ENCODE measurements around the gene HOXB3. TPM values are rescaled to one million over a fixed set of nuclear protein-coding genes. Genes with fewer than 3 reads are reported as not detected.

HOXB3 gene
- total RNA-seq, 4 donors from 2014 or later, result 37.0 to 89.3 (median 65.4) TPM

DNA sequence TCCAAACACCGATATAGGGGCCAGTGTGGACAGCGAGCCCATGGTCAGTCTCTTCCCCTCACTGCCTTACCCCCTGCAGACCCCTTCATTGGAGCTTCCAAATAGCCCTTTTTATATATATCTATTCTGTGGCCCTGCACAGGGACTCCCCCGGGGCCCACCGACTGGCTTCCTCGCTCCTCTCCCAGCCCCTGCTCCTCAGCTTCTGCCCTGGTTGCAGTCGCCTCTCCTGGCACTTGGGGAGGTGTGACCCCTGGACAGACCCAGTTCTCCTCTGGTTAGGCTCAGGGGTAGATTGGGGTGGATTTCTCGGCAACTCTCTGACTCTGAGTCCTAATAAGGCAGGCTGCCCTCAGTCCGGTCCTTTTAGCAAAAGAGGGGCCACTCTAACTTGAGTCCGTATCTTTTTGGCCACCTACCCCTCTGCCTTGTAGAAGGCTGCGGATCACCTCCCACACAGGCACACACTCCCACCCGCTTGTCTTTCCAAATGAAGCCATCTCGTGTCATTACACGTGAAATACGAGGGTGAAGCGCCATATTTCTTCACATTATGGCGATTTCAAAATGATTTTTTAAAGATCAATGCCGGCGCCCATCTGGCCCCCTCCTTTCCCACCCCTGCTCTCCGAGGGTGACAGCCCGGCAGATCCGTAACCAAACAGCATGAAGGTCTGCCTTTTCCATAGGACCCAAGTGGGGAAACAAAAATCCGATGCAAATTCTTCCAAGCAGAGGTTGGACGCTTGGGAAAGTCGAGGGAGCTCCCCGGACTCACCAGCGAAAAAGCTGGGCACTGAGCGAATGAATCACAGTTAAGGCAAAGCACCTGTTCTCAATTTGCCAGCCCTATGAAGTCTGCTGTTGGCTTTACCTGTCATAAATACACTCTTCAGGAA lies 37.8 kb upstream of the HOXB3 start:
- TF ChIP-seq CTCF (IDR thresholded peaks at IDR 0.05) (no peak), POLR2A (IDR thresholded peaks at IDR 0.05) (no peak)
- no peaks in the 10 kb centered on the region for H3K9me3 ChIP-seq
- DNase-seq, result peak in 1 of 3 donors; percentile 51
- no peaks in the 10 kb centered on the region for H3K36me3 ChIP-seq
- peak overlapping the region in 3 of 4 donors; percentile 58 to 82 (median 63) for H3K27ac ChIP-seq
- H3K4me3 ChIP-seq, result peak overlapping the region in 1 of 4 donors; percentile 8
- peaks cover 0 to 33% of the 10 kb centered on the region in 2 donors for H3K27me3 ChIP-seq
- H3K4me1 ChIP-seq, result peaks cover 9 to 55% (median 11%) of the 10 kb centered on the region in 4 donors

GRCh38 chr17:48627118-48627597 lies 37.1 kb upstream of the HOXB3 start:
- no peak for DNase-seq

DNA sequence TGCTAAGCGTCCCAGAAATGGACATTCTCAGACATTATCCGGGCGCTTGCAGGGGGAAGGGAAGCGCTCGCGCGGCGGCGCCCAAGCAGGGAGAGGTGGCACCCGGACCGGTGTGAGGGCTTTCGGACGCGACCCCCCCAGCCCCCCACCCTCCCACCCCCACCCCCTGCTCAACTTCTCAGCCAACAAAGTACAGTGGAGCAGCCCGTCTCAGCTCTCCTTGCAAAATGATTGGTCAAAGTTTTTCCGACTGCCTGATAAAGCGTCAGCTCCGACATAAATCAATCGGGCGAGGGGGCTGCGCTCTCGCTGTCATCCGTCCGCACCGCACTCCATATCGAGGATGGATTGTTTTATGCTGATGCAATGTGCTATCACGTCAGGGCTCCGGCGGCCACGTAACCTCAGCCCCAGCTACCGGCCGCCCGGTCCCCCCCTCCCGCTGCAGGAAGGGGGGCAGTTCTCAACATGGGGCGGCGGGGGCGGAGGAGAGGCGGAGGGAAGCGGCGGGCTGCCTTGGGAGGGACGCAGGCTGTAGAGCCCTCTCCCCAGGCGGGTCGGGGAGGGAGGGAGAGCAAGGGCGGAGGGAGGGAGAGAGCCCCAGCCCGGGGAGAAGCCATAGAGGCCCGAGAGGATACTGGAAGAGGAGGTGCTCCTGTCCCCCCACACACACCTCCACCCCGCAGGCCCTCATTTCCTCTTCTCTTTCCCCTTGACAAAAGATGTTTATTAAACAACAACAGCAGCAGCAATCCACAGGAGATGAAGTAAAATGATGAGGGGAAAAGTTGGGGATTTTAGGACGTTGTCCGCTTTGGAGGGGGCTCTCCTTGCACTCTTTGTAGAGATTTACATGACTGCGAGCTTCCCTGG lies 36.4 kb upstream of the HOXB3 start, which contains the start of gene HOXB9:
Gene HOXB9 (minus strand): TSS at position 114 of the 873 bp plus-strand sequence. CDS start 89 bp downstream, at position 25.
- peak within 1 kb of the TSS; percentile 30 to 55 (median 52) for H3K4me3 ChIP-seq
- H3K36me3 ChIP-seq, result no peaks in the 10 kb centered on the region
- H3K27me3 ChIP-seq, result peaks cover 0 to 33% of the 10 kb centered on the region in 2 donors
- peak within 1 kb of the TSS; percentile 25 to 82 (median 68) for H3K27ac ChIP-seq
- peak in 2 of 3 donors; percentile 80 to 81 for DNase-seq
- H3K4me1 ChIP-seq, result peaks cover 8 to 46% (median 11%) of the 10 kb centered on the region in 4 donors
- no peaks in the 10 kb centered on the region for H3K9me3 ChIP-seq
- no peak for TF ChIP-seq POLR2A (IDR thresholded peaks at IDR 0.05)
- TF ChIP-seq CTCF (IDR thresholded peaks at IDR 0.05), result no peak

More at GRCh38 chr17:48627118-48627597, 37.1 kb upstream of the HOXB3 start:
- TF ChIP-seq POLR2A (IDR thresholded peaks at IDR 0.05) (no peak), CTCF (IDR thresholded peaks at IDR 0.05) (no peak)
- Histone ChIP-seq H3K27ac (peak overlapping the region in 3 of 4 donors; percentile 63 to 82 (median 73)), H3K4me3 (peak overlapping the region in 3 of 4 donors; percentile 30 to 55 (median 55)), H3K4me1 (peaks cover 9 to 48% (median 11%) of the 10 kb centered on the region in 4 donors), H3K36me3 (no peaks in the 10 kb centered on the region), H3K27me3 (peaks cover 0 to 33% of the 10 kb centered on the region in 2 donors), H3K9me3 (no peaks in the 10 kb centered on the region)

DNA sequence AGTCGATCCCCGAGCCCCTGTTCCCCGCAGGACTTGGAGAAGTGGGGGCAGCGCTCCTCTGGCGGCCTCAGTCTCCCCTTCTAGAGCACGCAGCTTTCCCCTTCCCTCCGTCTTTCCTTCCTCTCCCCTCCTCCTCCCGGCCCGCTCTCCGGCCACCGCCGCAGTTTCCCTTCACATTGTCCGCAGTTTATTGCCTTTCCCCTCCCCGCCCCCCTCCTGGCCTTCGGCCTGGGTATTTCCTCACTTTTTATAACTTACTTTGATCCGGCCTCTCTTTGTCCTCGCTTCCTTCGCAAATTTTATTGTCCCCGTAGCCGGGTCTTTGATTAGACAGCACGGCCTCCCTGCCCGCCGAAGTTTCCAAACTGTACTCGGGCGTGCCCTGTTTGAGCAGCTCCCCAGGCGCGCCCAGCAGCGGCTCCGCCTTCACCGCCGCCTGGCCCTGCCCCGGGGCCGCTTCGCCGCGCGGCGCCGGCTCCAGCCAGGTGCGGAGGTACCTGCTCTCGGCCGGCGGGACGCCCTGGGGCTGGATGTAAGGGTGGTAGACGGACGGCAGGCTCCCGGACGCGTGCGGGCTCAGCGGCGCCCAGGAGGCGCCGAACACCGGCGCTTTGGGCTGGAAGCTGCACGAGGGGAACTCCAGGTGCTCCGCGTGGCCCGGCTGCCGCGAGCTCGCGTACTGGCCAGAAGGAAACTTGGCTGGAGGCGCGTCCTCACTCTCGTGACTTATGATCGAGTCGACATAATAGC lies 35.6 kb upstream of the HOXB3 start:
- Histone ChIP-seq H3K9me3 (no peaks in the 10 kb centered on the region), H3K27ac (peak overlapping the region; percentile 25 to 82 (median 68)), H3K4me3 (peak overlapping the region; percentile 30 to 55 (median 52)), H3K4me1 (peaks cover 6 to 49% (median 11%) of the 10 kb centered on the region in 4 donors), H3K36me3 (no peaks in the 10 kb centered on the region), H3K27me3 (peaks cover 0 to 33% of the 10 kb centered on the region in 2 donors)
- DNase-seq, result peak in 2 of 3 donors; percentile 84 to 90
- TF ChIP-seq CTCF (IDR thresholded peaks at IDR 0.05) (peak in 1 of 6 experiments; percentile 2), POLR2A (IDR thresholded peaks at IDR 0.05) (peak; percentile 52 to 75)

Data from Peyer's patch (tissue), 4 donors.